GM19397 (cell line): ENCODE measurements around the gene TRAPPC5.
A peak's percentile ranks its signal among the peaks of the same experiment; 100 is the strongest.
"Not testable (repeated sequence)": the region's sequence is repeated elsewhere in the genome, so short reads cannot be mapped to it uniquely, and the experiment has no call there.

ENCODE experiments used
- ATAC-seq: cut with Tn5 transposase; IDR thresholded peaks from one replicate; pipeline ENCODE4 v1.9.1; 2021; ENCODE audit warnings: mild to moderate bottlenecking, moderate library complexity; ENCODE audit not compliant: unreplicated experiment

TRAPPC5 gene

GRCh38 chr19:7680606-7681339, at the start of gene TRAPPC5:
Gene TRAPPC5, plus strand, starts transcription at chr19:7680833. Its CDS starts 1,421 bp downstream, at chr19:7682254.
- ATAC-seq: peak; percentile 52

GRCh38 chr19:7631577-7631976, 49.1 kb upstream of the TRAPPC5 start:
- no peak for ATAC-seq

- no peak for ATAC-seq
Observed at GRCh38 chr19:7632340-7633203, 48.1 kb upstream of the TRAPPC5 start.

GRCh38 chr19:7633698-7634097, 46.9 kb upstream of the TRAPPC5 start, which contains the start of gene PCP2:
Gene PCP2, minus strand, starts transcription at chr19:7633719. Its CDS starts 262 bp downstream, at chr19:7633457.
- ATAC-seq: no peak

GRCh38 chr19:7635670-7636069, 45.0 kb upstream of the TRAPPC5 start:
- ATAC-seq: no peak

- no peak for ATAC-seq
Observed at GRCh38 chr19:7636317-7636690, 44.3 kb upstream of the TRAPPC5 start.

- ATAC-seq: peak; percentile 69
Observed at GRCh38 chr19:7636691-7637373, 43.8 kb upstream of the TRAPPC5 start, which contains the start of gene STXBP2. Gene STXBP2, plus strand, starts transcription at chr19:7637110. Its CDS starts 40 bp downstream, at chr19:7637150.

GRCh38 chr19:7637374-7638256, 43.0 kb upstream of the TRAPPC5 start:
- no peak for ATAC-seq

- ATAC-seq: no peak
Observed at GRCh38 chr19:7638802-7639465, 41.7 kb upstream of the TRAPPC5 start.

- ATAC-seq: no peak
Observed at GRCh38 chr19:7639863-7640348, 40.7 kb upstream of the TRAPPC5 start.

- ATAC-seq: no peak
Observed at GRCh38 chr19:7640803-7641202, 39.8 kb upstream of the TRAPPC5 start.

GRCh38 chr19:7641290-7642276, 39.0 kb upstream of the TRAPPC5 start:
- ATAC-seq: no peak

- ATAC-seq: no peak
Observed at GRCh38 chr19:7642295-7643030, 38.2 kb upstream of the TRAPPC5 start.

GRCh38 chr19:7643031-7643415, 37.6 kb upstream of the TRAPPC5 start:
- ATAC-seq: no peak

GRCh38 chr19:7643629-7644549, 36.7 kb upstream of the TRAPPC5 start:
- ATAC-seq: not testable (repeated sequence)

GRCh38 chr19:7644550-7644877, 36.1 kb upstream of the TRAPPC5 start:
- ATAC-seq: no peak

- no peak for ATAC-seq
Observed at GRCh38 chr19:7645163-7645562, 35.5 kb upstream of the TRAPPC5 start.
